ENCODE data around the gene FAM221B.

The FAM221B gene

DNA sequence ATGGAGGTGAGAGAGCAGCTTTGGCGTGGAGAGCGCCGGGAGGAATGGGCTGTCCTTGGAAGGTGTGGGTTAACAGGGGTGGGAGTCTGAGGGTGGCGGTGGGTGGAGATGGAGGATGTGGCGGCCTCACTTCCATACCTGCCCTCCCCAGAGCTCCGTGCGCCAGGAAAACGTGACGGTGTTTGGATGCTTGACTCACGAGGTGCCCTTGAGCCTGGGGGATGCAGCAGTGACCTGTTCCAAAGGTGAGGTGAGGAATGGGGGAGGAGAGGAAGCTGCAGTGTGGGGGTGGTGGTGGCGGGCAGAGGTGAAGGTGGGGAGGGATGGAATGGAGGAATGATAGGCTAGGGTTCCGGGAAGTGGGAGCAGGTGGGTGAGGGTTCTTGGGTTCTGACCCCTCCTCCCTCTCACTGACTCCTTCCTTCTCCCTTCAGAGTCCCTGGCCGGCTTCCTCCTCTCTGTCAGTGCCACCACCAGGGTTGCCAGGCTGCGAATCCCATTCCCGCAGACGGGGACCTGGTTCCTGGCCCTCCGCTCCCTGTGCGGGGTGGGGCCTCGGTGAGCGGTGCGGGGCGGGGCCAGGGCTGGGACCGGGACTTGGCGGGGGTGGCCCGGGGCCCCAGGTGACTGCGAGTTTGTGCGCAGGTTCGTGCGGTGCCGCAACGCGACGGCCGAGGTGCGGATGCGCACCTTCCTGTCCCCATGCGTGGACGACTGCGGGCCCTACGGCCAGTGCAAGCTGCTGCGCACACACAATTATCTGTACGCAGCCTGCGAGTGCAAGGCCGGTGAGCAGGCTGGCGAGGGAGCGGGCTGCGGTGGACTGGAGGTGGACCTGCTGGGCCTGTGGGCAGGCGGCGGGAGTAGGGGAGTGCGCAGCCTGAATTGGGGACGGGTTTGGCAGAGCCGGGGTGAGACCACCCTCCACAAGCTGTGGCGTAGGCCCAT lies 17.6 kb upstream of the FAM221B start:
- no peak for DNase-seq

DNA sequence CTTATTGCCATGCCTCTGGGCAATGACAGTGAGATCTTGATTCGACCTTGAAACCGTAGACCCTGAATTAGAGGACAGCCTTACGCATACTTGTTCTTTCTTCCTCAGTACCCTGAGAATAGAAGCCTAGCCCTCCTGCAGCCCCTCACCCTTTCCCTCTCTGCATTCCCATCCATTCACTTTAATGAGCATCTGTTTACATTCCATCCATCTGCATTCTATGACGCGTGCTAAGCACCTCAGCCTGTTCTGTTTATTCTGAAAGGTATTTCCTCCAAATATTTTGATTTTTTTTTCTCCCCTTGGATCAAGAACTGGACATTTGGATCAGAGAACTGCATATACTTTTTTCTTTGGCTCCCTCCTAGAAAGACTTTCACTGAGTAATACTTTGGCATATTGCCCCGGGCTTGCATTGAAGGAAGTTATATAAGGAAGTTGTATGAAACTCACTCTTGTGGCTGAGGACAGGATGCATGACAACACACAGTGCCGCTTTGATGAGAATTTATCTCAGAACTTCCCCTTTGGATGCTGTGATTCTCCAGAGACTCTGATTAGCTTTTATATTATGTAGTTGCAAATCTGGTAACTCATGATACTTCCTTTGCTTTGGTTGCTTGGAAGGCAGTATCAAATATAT lies 16.2 kb upstream of the FAM221B start:
- DNase-seq, result peak; percentile 29

DNA sequence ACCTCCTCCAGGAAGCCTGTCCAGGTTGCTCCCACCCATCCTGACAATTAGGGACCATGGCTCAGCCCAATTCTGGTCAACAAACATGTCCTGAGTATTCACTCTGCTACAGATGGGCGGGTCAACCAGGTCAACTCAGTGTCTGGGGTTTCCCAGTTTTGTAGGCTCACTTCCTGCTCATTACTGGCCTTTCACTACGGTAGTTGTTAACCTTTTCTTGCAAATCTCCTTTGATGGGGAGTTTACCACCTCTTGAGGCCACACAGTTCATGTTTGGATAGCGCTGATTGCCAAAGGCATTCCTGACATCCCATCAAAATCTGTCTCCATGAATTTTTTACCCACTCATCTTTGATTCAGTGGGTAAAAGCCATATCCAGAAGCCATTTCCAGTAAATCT lies 14.3 kb upstream of the FAM221B start:
- DNase-seq, result no peak

DNA sequence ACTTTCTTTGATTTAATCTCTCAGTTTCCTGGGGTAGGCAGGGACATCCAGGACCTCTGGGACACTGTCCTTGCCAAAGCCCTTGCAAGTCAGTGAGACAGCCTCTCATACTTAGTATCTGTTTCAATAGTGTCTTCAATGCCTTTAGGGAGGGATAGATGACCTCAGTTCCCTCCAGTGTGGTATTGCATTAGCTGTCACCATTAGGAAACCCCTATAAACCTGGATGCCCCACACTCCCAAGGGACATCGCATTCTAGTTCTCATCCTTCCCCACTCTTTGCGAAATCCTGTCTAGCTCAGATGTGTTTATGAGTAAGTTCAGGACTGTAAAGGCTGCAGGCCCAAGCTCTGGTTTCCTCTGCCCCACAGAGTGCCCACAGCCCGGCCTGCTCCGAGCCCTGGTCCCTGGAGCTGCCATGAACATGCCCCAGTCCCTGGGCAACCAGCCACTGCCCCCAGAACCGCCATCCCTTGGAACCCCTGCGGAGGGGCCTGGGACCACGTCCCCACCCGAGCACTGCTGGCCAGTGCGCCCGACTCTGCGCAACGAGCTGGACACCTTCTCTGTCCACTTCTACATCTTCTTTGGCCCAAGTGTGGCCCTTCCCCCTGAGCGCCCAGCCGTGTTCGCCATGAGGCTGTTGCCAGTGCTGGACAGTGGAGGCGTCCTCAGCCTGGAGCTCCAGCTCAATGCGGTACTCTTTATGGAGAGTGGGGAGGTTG lies 13.7 kb upstream of the FAM221B start:
- no peak for DNase-seq

DNA sequence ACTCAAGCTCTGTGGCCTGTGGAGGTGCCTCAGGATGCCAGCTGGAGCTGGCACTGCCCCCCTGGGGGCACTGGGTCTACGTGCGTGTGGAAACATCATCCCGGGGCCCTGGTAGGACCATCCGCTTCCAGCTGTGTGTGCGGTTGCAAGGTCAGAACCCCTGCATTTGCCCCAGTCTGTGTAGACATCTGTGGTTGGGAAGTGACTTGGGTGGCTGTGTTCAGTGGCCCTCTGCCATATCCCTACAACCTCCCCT lies 13.0 kb upstream of the FAM221B start:
- DNase-seq, result no peak

DNA sequence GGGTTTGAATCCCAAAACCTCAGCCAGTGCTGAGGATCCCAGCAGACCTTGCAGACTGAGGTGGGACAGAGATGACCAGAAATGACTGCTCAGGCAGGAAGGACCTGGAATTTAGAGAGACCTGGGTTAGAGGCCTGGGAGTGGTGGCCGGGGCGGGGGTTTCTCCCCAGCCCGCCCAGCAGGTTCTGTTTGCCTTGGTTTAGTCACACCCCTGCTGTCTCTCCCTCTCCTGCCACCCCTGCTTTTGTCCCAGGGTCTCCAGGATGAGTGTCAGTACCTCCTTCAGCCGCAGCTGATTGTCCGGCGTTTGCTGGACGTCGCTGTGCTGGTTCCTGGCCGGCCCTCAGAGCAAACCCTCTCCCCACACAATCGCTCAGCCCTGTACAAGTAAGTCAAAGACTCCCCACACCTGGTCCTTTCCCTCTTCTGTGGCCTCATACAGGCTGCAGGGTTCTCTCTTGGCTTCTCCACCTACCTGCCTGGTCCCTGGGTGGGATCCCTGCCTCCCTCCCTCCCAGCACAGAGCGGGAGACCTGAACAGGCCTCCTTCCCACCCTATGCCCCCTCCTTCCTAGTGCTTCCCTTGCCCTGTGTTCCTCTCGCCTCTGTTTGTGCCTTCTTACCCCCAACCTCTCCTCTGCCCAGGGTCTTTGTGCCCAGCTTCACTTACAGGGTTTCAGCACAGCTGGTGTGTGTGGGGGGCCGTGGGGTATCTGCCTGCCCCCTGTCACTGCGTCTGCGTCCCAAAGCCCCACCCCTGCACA lies 12.5 kb upstream of the FAM221B start:
- no peak for DNase-seq

DNA sequence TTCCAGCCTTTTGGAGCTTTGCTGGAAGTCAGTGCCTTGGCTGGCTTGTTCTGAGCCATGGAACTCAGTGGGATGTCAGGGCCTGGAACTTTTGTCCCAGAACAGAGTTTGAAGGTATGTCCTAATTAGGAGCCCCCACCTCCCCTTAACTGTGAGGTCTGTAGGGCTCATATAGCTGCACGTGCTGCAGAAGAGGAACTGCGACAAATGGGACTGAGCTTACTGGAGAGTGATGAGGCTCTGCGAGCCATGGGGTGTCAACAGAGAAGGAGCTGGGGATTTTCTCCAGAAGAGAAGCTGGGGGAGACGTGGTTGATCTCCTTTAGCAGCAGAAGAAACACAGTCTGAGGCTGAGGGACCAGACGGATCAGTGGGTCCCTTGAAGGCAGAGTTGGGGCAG lies 11.4 kb upstream of the FAM221B start:
- no peak for DNase-seq

DNA sequence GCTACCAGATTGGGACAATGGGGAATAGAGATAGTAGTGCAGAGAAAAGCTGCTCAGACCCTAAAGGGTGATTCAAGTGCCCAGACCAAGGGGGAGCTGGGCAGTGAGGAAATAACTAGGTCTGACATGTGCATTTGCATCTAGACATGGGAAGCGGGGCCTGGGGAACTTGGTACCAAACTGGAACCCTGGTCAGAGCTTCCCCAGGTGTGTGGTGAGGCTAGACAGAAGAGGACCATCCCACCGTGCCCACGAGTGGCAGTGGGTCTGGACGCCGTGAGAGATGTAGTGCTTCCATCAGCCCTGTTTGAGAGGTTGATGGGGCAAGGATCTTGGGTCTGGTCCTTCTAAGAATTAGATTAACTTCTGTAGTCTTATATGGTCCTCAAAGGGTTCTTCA lies 8.1 kb upstream of the FAM221B start:
- DNase-seq, result no peak

DNA sequence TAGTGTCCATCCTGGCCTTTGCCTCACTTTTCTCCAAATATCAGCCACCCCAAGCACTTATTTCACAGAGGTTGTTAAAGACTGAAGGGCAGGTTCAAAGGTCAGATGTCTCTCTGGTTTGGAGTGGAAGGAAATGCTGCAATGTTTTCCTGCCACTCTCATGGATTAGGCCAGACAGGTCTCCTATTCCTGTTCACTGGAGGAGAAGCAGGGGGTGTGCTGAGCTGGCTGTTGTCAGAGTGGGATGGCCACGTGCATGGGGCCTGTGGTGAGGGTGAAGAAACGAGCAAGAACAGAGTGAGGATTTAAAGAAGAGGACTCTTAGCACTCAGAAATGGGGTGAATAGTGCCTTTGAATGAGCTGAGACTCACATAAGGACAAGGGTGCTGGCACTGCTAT lies 7.2 kb upstream of the FAM221B start:
- no peak for DNase-seq

DNA sequence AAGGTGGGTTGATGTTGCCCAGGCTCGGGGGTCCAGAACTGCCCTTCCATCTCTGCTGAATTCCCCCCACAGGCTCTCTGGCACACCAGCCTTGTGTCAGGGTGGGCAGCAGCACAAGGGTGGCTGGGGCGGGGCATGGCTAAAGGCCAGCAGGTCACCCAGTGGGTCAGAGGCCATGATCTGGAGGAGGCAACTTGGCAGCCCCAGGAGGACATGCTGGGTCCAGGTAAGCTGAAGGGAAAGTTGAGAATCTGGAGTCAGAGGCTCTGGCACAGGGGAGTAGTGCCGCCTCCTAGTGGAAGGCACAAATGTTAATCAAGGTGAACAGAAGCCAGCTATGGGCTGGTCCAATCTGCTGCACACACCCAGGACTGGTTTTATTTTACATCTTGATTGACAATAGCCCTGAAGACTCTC lies 6.7 kb upstream of the FAM221B start:
- DNase-seq, result no peak

DNA sequence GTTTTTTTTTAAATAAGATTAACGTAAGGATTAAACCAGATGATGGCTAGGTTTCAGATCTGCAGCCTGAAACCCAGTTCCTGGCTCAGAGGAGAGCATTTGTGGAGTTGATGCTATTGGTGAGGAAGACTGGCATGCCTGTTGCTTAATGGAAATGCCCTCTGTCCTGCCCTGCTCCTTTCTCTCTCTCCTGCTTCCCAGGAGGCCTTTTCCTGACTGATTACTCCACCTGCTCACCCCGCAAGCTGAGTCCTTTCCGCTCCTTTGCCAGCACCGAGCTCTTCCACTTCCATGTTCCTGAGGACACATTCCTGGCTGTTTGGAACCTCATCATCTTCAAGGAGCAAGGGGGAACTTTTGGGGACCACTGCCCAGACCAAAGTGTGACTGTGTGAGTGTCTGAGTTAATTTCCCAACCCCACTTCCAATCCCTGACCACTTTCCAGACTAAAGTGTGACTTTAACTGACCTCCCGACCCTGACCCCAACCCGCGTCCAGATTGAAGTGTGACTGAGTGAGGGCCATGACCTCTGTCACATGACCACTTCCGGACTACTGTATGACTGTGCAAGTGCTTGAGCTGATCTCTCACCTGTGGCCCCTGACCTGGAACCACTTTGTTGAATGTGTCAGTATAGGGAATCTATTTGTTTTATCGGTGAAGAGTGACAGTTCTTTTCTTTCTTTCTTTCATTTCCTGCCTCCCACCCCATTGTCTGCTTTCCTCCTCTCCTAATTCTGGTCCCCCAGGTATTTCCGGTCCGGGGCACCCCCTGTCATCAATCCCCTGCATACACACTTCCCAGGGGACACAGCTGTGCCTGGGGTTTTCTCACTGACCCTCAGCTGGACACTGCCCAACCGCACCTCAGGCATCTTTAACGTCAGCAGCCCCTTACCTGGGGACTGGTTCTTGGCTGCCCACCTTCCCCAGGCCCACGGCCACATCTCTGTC lies 6.0 kb upstream of the FAM221B start:
- DNase-seq, result no peak

DNA sequence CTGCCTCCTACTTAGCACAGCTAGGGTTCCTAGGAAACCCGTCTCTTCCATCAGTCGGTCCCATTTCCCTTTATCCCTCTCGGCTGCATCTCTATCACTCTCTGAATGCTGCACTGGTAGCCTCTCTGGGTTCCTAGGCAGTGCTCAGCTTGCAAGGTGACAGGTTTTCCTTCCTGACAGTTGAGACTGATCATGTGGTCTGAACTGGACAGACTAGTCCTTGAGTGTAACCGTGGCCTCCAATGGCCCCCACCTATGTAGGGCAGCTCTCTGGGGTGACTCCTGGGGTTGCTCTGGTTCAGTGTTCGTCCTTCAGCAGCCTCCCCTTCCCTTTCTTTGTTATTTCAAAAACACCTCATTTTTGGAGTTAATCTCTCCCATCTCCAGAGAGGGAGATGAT lies 4.3 kb upstream of the FAM221B start:
- DNase-seq, result no peak

DNA sequence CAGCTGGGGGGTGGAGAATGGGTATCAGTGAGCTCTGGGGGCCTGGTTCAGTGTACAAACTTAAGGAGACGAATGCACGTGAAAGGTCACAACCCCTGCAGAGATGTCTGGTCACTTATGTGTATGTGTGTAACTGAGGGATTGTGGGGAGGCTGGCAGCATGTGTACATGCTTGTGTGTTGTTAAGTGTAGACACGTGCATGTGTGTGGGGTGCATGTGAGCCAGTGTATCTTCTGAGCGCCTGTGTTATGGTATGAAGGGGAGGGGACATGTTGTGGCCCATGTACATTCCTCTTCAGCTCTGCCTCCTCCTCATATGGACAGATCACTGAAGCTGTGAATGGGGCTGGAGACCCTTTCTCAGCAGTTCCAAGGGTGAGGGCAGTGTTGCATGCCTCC lies 2.5 kb upstream of the FAM221B start:
- no peak for DNase-seq

DNA sequence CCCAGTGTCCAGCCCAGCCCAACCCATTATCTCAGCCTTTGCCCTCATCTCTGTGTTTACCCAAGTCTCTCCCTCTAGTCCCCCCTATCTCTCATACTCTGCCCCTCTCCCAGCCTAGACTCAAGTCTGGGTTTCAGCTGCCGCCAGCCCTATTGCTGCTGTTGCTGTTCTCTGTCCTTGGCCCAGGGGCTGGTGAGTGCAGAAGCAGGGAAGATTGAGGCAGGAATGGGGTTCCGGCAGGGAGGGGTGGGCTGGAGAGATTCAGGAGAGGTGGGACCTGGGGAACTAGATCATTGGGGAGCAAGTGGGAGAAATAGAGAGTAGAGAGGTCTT lies 1.2 kb upstream of the FAM221B start:
- no peak for DNase-seq

DNA sequence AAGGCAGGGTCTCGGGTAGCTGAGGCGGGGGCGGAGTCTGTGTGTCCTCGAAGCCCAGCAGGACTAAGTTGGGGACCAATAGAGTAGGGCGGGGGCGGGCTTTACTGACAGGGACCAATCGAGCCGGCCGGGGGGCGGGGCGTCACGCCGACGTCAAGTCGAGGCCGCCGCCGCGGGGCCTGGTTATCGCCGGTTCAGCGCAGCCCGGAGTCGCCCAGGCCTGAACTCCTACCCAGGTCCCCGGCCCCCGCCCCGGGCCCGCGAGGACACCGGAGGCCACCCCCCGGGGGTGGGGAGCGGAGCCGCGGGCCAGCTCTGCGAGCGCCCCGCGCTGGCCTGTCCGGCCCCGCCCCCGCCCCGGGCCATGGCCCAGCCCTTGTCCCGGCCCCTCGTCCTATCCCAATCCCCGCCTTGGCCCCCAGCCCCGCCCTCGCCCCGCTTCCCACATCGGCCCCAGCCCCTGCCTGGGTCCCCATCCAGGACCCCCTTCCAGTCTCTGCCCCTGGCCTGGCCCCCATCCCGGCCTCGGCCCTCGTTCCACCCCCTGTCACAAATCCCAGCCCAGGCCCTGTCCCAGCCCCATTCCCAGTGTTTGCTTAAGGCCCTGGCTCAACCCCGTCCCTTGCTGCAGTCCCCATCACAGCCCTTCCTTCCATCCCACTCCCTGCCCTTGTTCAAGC lies 692 bp upstream of the FAM221B start, which contains the start of gene TMEM8B:
TMEM8B (plus strand) TSS at position 145 of the 680 bp plus-strand sequence; CDS start at position 365, 220 bp downstream.
- peak; percentile 66 for DNase-seq

DNA sequence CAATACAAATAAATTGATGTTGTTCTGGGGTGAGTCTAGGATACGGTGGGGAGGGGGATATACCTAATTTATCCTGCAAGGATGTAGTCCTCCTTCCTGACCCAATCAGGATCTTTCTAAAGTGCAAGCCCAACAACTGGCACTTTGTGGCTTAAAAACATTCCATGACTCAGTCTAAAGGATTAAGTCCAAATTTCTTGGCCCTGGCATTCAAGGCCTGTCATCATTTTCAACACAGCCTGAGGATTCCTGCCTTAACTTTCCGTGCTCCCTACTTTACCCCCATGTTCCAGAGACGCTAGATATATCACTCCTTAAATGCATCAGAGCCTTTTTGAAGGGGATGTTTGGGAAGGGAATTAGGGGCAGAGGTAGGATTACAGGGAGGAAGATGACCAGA lies 1.0 kb downstream of the FAM221B start:
- no peak for DNase-seq

DNA sequence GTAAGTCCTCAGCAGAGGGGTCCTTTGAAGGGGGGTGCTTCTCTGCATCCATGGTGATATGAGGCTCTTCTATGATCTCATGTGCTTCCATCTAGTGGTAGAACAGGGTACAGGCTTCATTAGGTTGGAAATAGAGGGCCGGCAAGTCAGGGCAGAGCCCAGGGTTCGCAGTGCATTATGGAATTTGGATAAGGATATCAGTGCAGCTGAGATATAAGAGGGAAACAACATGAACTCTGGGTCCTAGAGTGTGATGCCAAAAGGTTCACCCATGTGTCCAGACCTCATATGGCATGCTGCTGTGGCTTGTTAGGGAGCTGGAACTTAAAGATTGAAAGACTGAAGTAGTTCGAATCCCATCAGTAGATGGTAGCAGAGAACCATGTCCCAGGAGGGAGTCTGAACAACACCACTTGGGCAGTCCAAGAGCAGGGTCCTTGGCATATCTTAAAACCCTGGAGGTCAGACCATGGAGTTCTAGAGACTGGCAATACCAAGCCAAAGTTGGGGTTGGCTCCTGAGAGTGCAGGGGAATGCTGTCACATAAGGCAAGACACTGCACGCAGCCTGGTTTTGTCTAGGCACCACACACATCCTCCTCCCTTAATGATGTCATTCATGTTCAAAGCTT lies 2.3 kb downstream of the FAM221B start:
- DNase-seq, result peak; percentile 51

DNA sequence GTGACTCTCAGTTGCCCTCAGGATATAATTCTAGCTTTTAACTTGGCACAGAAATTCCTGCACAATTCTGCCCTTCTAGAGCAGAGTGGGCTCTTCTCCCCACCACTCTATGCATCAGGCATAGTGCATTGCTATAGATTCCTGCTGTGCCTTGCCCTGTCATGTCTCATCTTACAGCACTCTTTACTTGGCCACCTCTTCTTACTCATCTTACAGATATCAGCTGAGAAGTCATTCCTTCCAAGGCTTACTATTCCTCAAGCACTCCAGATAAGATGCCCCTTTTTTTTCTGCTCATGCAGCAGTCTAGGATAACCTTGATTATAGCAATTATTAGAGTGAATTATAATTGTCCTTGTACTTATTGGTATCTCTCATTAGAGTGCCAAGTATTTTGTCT lies 5.6 kb downstream of the FAM221B start:
- no peak for DNase-seq

DNA sequence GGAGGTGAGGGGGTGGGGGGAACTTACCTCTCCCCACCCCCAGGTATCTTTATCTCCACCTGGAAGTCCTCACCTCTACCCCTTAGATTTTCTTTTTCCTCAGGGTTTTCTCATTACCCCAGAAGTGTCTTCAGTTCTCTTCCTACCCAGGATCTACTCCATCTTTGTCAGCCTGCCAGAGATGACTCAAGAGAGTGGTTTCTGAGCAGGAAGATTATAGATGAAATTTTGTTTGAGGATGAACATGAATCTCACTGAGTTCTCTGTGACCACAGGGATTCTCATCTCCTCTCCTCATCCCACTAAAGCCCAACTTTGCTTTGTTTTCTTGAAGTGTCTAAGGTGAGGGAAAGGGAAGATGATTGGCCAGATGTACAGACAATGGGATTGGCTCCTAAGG lies 8.5 kb downstream of the FAM221B start:
- no peak for DNase-seq

DNA sequence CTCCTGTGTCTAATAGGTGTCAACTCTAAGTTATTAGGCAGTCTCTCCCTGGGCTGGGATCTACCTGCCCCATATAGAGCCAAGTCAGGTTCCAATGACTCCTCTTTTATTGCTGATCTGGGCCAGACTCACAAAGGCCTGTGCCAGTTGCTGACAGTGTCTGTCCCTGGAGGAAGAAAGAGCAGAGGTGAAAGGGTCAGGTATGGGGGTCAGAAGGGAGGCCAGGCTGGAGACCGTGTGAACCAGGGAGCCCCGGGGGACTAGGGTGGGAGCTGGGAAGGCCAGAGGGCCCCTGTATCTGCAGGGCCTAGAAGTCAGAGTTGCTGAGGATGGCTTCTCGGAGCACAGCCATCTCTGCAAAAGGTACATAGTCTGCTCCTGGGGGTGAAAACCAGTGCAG lies 10.2 kb downstream of the FAM221B start:
- DNase-seq, result no peak

DNA sequence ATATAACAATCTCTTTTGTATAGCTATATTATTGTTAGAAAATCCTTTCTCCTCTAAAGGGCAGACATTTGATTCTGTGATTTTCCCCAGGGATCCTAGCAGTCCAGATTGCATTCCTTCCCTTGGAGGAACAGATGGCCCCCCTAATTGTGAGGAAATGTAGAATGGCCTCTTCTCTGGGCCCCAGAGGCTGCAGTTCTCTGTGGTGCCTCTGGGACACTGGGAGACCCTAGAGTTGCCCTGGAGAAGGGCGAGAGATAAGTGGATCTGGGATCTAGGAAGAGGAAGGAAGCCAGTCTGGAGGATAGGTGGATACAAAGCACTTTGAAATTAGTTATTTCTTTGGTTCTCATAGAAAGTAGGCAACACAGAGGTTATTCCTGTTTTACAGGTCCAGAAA lies 11.8 kb downstream of the FAM221B start:
- no peak for DNase-seq

Data from kidney glomerular epithelial cell (primary cell).